HG03565 (cell line): ENCODE data around the gene ASTN2.

Experiments
- ATAC-seq: cut with Tn5 transposase; IDR thresholded peaks from one replicate; pipeline ENCODE4 v1.9.1; 2021; ENCODE audit warnings: mild to moderate bottlenecking, moderate library complexity; ENCODE audit not compliant: unreplicated experiment

Gene ASTN2

GRCh38 chr9:117123729-117124128, 291.1 kb downstream of the ASTN2 start:
- no peak for ATAC-seq

DNA sequence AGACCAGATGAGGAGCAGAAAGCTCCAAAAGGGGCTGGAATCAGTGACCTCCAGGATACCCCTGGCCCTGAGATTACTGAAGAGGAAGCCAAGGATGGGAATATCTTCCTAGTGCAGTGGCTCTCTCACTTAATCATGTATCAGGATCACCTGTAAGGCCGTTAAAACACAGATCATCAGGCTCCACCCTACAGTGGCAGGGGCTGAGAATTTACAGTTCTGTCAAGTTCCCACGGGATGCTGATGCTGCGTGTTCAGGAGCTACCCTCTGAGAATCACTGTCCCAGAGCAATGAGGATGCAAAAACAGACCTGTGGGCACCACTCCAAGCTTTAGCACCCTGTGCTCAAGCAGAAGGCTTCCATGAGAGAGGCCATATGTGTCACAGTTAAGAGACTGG, 291.9 kb downstream of the ASTN2 start:
- ATAC-seq: no peak

DNA sequence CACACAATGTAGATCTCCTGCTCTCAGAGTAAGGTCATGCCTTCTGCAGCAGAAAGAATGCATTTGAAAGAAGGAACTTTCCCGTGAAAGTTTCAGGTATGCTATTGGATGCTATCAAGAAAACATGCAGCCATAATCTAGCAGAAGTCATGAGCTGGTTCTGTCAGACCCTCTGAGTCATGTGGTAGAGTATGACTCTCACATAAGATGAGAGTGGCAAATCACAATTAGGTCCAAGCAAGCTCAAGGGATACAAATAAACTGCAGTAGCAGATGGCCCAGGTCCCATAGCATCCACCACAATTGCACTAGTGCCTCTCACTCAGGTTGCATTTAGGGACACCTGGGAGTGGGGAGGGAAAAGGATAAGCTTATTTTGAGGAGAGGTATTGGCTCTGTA, 292.8 kb downstream of the ASTN2 start:
- no peak for ATAC-seq

DNA sequence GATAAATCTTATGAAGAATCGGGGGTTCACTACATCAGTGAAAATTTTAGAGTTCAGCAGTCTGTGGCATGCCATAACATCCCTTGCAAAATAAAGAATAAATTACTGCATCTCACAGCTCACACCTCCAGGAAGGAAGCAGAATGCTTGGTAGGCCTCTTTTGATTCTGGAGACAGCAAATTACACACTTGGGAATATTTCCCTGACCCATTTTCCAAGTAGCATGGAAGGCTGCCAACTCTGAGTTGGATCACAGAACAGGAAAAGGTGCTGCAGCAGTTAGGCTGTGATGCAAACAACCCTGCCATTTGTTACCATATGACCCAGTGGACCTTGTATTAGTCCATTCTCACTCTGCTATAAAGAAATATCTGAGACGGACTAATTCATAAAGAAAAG, 293.5 kb downstream of the ASTN2 start:
- no peak for ATAC-seq

- no peak for ATAC-seq
Measured at GRCh38 chr9:117120061-117120460, 294.8 kb downstream of the ASTN2 start.

DNA sequence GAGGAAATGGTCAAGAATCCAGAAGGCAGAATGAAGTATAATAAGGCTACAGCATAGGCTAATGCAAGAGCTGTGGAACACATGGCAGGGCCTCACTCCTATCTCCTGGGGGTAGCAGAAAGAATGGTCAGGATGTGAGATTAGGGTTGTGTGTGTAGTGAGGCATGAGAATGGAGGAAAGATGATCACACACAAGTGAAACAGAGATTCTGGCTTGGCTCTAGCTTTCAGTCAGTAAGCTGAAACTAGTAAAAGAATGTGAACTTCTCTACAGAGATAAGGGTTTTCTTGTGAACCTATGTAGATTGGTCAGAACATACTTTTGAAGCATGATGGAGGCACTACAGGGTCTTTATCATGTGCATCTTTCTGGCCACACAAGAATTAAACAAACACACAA, 298.8 kb downstream of the ASTN2 start:
- ATAC-seq: peak; percentile 96

DNA sequence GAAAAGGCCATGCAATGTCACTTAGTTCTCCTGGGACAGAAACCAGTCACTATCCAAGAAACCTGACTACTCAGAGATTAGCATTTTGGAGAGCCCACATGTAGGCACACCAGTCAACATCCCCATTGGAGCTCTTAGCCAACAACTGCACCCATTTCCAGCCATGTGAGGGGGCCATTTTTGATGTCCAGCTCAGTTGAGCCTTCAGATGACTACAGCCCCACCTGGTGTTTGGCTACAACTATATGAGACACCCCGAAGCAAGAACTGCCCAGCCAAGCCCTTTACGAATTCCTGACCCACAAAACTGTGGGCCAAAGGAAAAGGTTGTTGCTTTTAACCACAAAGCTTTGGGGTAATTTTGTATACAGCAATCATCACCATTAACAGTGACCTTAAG, 300.1 kb downstream of the ASTN2 start:
- no peak for ATAC-seq

DNA sequence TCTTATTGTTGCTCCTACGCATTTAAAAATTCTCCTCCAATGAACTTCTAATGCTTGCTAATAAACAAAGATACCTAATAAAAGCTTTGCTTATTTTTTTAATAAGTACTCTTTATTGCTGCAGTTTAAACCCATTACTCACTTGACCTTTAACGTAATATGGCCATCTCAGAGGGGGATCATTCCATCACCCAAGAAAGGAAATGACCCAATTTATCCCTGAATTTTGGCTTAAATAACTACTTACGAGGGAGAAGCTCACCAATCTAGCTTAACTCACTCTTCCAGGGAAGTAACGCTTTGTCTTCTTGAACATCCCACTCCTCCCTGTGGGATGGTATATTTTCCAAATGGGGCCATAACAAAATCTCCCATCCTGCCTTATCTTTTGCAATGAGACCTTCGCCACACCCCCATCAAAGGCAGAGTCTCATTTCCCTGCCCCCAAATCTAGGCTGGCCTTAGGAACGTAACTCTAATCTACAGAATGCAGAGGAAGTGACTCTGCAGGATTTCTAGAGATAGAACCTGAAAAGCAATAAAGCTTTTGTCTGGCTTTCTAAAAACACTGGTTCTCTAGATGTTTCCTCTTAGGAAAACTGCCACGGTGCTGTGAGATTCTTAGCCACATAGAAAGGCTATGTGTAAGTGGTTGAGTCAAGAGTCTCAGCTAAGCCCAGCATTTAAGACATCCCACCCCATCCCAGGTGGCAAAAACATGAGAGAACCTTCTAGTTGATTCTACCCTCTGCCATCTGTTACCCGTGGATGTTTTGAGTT, 310.0 kb downstream of the ASTN2 start:
- ATAC-seq: no peak

DNA sequence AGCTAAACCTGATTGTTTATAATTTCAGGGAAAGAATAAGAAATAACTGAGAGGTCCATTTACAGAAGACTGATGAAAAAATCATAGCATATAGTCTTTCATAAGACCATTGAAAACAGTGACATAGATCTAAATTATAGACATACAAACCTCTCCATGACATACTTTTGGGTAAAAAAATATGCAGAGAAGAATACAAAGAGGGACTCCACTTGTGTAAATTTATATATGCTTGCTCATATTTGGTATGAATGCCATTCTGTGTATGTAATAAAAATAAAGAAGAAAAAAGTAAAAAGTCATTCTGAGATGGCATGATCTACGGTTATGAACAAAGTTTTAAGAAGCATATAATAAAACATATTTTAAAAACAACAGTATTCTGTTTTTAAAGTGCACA, 310.7 kb downstream of the ASTN2 start:
- ATAC-seq: no peak

DNA sequence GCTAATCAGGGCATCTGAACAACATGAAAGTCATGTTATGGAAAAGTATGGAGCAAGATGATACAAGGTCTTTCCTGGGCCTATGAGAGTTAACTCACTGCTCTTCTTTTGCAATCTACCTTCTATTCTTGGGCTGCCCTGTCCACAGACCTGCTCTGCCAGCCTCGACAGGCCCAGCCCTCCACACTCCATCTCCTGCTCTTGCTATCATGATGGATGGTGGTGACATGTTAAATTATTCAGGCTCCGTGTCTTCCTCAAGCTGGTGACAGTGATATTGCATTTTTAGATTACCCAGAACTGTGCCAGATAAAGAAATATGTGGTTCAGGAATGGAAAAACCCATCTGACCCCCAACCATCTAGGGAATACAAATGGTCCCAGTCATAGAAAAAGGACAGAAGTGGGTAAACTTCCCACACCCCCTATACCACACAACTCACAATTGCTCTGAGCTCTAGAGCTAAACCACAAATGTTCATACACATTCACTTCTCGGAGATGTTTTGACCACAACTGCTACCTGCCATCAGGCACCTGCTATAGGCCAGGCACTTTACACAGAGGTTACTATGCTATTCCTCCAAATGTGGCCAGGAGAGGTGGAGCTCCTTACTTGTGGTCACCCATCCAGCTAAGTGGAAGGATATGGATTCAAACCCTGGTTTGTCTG, 311.3 kb downstream of the ASTN2 start:
- peak; percentile 79 for ATAC-seq

DNA sequence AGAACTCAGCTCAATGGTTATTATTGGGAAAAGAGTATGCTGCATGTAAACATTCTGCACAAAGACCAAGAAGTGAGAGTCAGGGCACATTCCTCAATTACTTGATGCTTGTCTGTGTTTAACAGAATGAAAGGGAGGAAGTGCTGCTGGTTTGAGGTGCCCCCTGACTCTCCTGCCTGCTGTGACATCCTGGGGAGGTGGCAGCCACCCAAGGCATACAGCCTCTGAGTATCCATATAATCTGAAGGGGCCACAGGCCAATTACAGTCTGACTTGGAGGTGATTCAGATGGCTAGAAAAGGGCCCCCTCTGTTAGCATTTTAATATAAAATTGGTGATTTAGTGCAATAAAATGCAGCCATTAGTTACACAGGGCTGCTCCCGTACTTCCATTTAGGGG, 313.8 kb downstream of the ASTN2 start:
- ATAC-seq: no peak

- no peak for ATAC-seq
Measured at GRCh38 chr9:117098331-117098730, 316.5 kb downstream of the ASTN2 start.

DNA sequence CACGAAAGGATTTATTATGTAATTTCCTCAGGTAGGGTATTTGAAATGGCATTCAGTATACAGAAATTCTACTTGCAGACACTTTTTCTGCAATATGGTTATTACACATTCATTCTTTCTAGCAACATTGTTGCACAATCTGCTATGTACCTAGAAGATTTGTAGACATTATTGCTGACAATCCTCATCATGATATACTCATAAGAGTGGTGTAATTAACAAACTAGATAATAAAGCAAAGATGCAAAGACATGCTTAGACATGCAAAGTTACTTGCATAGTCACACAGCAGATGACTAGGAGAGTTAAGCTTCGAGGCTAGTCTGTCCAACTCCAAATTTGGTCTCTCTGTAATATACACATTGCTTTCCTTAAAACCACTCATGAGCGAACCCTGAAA, 317.1 kb downstream of the ASTN2 start:
- ATAC-seq: no peak

DNA sequence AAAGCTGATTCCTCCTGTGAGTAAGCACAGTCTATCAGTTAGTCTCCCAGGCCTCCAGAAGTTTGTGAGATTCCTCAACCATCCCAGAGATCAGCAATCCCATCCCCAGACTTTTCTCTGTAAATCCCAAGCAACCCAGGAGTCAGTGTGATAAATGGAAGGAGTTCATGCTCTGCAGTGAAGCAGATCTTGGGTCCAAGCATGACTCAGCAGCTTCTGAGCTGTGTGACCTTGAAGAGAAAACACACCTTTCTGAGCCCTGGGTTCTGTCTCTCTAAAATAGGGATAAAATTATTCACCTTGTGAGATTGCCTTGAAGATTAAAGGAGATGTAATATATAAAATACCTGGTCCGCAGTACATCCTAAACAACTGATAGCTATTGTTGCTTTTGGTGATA, 318.7 kb downstream of the ASTN2 start:
- ATAC-seq: no peak

DNA sequence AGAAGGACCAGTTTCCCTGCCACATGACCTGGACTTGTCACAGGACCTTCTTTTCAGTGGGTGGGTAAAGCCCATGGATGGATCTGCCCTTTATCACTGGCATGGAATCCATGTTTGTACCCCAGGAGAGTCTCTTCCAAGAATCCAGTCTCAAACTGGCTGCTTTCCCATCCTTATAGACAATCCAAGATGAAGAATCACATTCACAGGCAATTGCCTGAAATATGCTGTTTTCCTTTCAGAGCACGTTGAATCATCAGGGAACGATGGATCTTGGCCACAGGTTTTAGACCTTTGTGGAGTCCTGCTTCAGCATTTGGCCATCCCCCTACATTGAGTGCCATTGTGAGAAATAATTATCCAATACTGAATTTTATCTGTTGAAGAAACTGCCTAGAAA, 319.8 kb downstream of the ASTN2 start:
- ATAC-seq: no peak

- no peak for ATAC-seq
Measured at GRCh38 chr9:117093891-117094844, 320.7 kb downstream of the ASTN2 start.

GRCh38 chr9:117092582-117092981, 322.3 kb downstream of the ASTN2 start:
- no peak for ATAC-seq

GRCh38 chr9:117091529-117091928, 323.3 kb downstream of the ASTN2 start:
- no peak for ATAC-seq

DNA sequence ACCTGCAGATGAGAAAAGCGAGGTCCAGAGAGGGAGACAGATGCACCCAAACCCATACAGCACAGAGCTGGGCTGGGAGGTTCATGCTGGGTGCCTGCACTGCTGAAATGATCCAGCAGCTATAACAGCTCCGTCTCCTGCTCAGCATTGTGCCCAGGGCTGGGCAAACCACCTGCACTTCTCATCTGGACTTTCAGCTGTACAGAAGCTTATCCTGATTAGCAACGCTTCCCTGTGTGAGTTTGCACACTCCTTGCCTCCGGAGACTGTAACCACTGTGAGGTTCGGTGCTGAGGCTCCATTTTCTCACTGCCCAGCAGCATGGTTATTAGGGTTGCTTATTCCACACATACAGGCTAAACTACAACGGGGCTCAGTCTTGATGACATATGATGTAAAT, 326.1 kb downstream of the ASTN2 start:
- no peak for ATAC-seq

DNA sequence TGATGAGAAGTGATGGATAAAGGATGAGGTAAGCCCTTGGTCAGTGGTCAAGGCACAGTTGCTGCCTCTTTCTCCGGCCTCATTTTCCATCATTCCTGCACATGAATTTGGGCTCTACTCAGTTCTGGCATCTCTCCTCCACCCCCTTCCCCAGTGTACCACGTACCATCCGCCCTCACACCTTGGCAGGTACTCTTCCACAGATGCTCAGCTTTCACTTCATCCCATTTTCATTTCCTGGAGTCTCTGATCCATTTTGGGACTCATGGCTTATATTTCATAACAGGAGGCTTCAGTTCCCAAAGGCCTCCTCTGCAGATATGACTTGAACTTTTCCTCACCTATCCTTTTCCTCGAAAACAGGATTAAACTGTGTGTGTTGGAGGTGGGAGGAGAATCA, 326.7 kb downstream of the ASTN2 start:
- no peak for ATAC-seq

DNA sequence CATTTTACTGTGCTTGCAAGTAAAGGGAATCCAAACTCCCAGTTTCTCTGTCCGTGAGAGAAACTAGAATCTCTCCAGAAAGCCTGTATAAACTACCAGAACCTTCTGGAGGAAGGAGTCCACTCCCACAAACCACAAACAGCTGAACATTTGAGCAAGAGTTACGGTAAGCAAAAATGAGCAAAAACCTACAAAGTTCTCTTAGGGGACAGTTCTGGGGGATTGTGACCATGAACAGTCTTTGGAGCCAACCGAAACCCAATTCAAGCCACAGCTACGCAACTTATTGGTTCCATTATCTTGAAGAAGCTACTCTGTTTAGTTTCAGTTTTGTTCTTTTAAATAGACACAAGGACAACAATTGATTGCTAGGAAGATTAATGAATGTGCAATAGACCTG, 330.6 kb downstream of the ASTN2 start:
- no peak for ATAC-seq

GRCh38 chr9:117083559-117083958, 331.3 kb downstream of the ASTN2 start:
- no peak for ATAC-seq
